DMS53 (cell line): ENCODE data around the gene CD37.
"Not testable (repeated sequence)": the region's sequence is repeated elsewhere in the genome, so short reads cannot be mapped to it uniquely, and the experiment has no call there.

Experiments
- DNase-seq: peaks from one replicate; lab custom pipeline; 2025; lab: John Stamatoyannopoulos, UW

CD37 gene

GRCh38 chr19:49328741-49329140, 6.5 kb upstream of the CD37 start:
- no peak for DNase-seq

GRCh38 chr19:49331187-49331586, 4.0 kb upstream of the CD37 start:
- DNase-seq: not testable (repeated sequence)

- DNase-seq: peak; percentile 39
Measured at GRCh38 chr19:49331616-49332055, 3.6 kb upstream of the CD37 start.

GRCh38 chr19:49332691-49333417, 2.4 kb upstream of the CD37 start:
- DNase-seq: not testable (repeated sequence)

- DNase-seq: no peak
Measured at GRCh38 chr19:49333418-49333805, 1.8 kb upstream of the CD37 start.

GRCh38 chr19:49333811-49334288, 1.4 kb upstream of the CD37 start:
- DNase-seq: no peak

GRCh38 chr19:49335784-49336481, 727 bp downstream of the CD37 start:
- DNase-seq: no peak

- no peak for DNase-seq
Measured at GRCh38 chr19:49336482-49337266, 1.5 kb downstream of the CD37 start.

- DNase-seq: no peak
Measured at GRCh38 chr19:49337267-49338022, 2.2 kb downstream of the CD37 start.

- no peak for DNase-seq
Measured at GRCh38 chr19:49338023-49338677, 2.9 kb downstream of the CD37 start.

- DNase-seq: peak; percentile 85
Measured at GRCh38 chr19:49338691-49339300, 3.6 kb downstream of the CD37 start.

GRCh38 chr19:49339301-49340068, 4.3 kb downstream of the CD37 start:
- peak; percentile 87 for DNase-seq

- DNase-seq: peak; percentile 67
Measured at GRCh38 chr19:49340069-49340864, 5.1 kb downstream of the CD37 start.

GRCh38 chr19:49340865-49341718, 5.9 kb downstream of the CD37 start:
- no peak for DNase-seq

GRCh38 chr19:49342291-49342721, 7.1 kb downstream of the CD37 start:
- DNase-seq: no peak

- DNase-seq: no peak
Measured at GRCh38 chr19:49343123-49343522, 7.9 kb downstream of the CD37 start.

GRCh38 chr19:49344505-49345423, 9.6 kb downstream of the CD37 start:
- no peak for DNase-seq
